Hematopoietic multipotent progenitor cell treated with erythropoietin and hydrocortisone succinate and interleukin-3 and kit ligand, for 17 days (in vitro differentiated cells): ENCODE data around the gene B3GNT5.

Source experiments
- DNase-seq: peaks from one replicate; pipeline ENCODE4 v3.0.0-alpha.2; 2015; ENCODE audit warnings: low spot score

Gene B3GNT5, protein sequence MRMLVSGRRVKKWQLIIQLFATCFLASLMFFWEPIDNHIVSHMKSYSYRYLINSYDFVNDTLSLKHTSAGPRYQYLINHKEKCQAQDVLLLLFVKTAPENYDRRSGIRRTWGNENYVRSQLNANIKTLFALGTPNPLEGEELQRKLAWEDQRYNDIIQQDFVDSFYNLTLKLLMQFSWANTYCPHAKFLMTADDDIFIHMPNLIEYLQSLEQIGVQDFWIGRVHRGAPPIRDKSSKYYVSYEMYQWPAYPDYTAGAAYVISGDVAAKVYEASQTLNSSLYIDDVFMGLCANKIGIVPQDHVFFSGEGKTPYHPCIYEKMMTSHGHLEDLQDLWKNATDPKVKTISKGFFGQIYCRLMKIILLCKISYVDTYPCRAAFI

DNA sequence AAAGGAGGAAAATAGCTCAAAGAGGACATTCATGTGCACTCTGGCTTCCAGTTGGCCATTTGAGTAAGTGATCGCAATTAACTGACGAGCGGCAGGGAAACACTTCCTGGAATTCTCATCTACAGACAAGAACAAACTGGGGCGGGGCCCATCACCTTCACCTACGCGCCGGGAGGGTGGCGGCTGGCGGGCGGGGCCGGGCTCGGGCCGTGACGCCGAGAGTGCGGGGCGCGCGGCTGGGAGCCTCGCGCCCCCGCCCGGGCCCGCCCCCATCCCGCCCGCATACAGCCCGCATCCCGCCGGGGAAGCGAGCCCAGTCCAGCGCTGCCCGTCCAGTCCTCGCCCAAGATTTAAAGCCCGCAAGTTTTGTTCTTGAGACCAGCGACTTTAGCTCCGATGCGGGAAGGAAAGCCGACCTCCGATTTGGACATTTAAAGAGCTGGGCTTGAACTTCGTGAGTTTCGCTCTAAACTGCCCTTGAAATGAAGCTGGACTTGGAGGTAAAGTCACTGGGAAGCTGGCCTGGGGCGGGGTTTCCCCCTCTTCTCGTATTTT lies at the start of gene B3GNT5:
B3GNT5 (plus strand) TSS at position 281 of the 555 bp plus-strand sequence. CDS start 16,546 bp downstream, outside the sequence.
- no peak for DNase-seq

DNA sequence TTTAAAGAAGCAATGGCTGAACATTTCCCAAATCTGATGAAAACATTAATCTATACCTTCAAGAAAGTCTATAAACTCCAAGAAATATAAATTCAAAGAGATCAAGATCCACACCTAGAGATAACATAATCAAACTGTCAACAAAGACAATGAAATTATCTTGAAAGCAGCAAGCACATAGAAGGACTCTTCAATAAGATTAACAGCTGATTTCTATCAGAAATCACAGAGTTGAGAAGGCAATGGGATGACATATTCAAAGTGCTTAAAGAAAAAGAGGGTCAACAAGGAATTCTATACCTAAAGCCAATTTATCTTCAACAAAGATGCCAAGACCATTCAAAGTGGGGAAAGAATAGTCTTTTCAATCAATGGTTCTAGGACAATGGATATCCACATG lies 49.4 kb upstream of the B3GNT5 start:
- DNase-seq, result no peak

- DNase-seq, result no peak
Measured at GRCh38 chr3:183208260-183208659, 44.8 kb upstream of the B3GNT5 start.

GRCh38 chr3:183208800-183209199 lies 44.3 kb upstream of the B3GNT5 start:
- DNase-seq, result no peak

DNA sequence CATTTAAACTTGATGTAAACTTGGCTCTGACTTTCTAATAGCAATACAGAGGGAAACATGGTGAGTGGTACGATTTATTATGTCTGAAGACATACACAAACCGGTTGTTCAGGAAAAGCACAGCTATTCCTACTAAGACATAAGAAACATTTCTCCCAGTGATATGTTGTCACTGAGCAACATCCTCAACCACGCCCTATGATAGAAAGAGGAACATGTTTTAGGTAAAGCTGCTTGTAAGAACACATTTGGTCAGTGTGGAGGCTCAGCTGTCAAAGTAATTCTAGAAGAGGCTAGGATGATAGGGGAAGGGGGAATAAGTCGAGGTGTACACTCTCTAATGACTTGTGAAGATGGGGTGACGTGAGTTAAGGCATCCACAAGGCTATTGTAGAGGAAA lies 42.7 kb upstream of the B3GNT5 start:
- no peak for DNase-seq

DNA sequence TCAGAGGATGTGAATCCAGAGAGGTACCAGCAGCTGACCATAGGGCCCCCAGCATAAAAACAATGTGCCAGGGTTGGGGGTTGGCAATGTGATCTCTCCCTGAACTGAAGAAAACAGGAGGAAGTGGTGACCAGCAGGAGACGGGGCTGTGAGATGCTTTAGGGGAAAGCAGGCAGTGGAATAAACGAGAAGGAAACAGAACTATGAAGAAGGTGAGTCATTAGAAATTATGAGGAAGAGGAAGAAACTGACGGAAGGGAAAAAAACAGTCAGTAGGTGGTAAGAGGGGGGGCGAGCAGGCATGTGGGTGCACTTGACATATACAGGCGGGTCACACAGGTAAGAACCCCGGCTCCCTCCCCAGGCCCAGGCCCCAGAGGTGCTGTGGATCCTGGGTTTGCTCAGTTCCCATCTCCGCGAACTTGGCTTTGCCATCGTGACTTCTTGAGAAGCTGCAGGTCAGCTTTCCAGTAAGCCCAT lies 42.2 kb upstream of the B3GNT5 start:
- no peak for DNase-seq

GRCh38 chr3:183211352-183211751 lies 41.7 kb upstream of the B3GNT5 start:
- no peak for DNase-seq

DNA sequence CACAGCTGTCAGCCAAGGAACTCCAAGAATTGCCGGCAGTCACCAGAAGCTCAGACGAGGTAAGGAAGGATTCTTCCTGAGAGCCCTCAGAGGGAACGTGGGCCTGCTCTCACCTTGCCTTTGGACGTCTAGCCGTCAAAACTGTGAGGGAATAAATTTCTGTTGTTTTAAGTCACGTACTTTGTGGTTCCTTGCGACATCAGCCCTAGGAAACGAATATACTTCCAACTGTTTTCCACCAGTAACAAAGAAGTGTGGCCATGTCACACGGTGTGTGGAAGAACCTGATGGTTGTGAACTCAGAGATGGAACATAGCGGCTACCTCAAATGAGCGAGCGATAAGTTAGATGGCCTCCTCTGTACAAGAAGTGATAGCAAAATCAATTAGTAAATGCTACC lies 41.0 kb upstream of the B3GNT5 start:
- no peak for DNase-seq

- no peak for DNase-seq
Measured at GRCh38 chr3:183212565-183212964, 40.5 kb upstream of the B3GNT5 start.

GRCh38 chr3:183213415-183214276 lies 39.4 kb upstream of the B3GNT5 start:
- DNase-seq, result no peak

DNA sequence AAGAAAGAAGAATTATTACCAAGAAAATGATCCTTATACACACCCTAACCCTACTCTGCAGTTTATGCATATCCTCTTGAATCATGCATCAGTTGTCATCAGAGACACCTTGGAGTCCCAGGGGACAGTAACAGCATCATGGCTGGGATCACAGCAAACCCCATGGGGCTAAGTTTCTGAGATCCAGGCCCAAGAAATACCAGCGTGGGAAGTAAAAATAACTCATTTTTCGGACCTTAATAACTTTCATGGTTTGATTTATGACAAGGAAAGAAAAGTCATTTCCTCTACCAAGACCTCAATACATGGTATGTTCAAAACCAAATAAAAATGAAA lies 38.8 kb upstream of the B3GNT5 start:
- no peak for DNase-seq

DNA sequence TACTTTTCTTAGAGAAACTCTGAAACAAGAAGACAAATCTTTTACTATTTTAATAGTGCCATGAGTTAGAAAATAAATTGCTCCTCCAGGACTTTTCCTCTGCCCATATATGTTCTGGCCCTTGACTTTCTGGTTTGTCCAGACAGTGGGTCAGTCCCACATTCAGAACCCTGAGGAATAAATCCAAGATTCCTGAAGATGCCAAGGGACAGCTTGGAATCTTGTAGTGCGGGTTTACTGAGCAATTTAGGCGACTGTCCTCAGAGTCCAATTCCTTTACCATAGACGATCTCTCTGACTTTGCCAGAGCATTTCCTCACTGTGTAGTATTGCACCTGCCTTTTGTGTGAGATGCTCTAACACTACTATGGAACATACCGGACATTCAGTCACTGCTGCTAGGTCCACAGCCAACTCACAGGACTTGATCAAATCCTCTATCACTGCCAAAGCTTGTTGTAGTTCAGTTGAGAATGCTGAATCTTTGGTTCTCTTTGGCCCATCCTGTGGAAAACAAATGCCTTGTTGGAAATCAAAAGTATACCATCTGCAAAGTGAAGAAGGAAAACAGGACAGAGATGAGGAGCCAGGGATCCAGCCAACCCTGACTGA lies 37.4 kb upstream of the B3GNT5 start:
- DNase-seq, result no peak

GRCh38 chr3:183217548-183218332 lies 35.3 kb upstream of the B3GNT5 start:
- no peak for DNase-seq

GRCh38 chr3:183218826-183219225 lies 34.2 kb upstream of the B3GNT5 start:
- no peak for DNase-seq

- DNase-seq, result no peak
Measured at GRCh38 chr3:183220828-183221227, 32.2 kb upstream of the B3GNT5 start.

GRCh38 chr3:183222631-183223235 lies 30.3 kb upstream of the B3GNT5 start:
- DNase-seq, result no peak

DNA sequence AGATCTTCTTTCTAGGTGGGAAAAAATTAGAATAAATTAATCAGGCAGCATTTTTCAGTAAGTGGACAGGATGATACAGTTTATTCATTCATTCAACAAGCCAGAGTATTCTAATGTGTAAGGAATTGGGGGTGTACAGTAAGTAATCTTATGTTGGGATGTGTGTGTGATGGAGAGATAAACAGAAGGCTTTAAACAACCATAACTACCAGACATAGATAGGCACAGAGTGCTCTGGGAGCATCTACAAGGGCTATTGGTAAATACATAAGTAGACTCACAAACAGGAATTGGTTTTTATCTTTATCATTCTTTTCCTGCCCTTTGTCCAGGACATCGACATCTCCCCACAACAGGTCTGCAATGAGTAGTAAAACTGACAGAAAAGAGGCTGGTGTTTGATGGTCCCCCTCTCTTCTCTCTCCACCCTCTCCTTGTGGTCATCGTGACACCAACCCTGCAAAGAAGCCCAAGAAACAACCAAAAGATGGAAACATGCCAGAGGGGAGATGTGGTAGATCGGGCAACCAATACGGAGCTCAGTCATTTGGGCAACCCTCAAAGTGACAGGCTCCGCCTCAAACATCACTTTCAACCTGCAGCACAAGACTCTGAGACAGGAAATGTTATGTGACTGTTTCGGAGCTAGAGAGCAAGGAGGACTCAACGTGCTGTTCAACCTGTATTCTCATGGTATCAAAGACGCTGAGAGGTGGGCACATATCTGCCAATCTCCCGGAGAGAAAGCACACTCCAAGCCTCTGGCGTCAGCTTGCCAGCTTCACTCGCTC lies 28.7 kb upstream of the B3GNT5 start:
- no peak for DNase-seq

GRCh38 chr3:183226333-183226890 lies 26.6 kb upstream of the B3GNT5 start:
- no peak for DNase-seq

GRCh38 chr3:183227586-183227985 lies 25.5 kb upstream of the B3GNT5 start:
- DNase-seq, result no peak

DNA sequence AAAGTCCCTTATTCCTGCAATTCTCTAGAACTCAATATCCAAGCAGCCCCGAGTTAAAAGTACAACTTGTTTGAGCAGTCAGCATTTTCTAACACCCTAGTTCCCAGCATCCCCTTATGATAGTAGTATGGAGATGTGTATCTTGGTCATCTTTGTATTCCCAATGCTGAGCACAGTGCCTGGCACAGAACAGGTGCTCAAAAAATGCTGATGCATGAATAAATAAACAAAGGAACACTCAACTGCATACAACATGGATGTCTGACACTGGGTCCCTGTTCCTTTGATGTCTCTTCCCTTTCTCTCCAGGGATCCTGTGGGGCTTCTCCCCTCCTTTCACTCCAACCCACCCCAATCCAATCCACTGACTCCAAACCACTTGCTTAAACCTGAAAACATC lies 23.9 kb upstream of the B3GNT5 start:
- no peak for DNase-seq
